GM19239 (cell line): ENCODE measurements around the gene NFATC1.
A peak's percentile ranks its signal among the peaks of the same experiment; 100 is the strongest.

ENCODE experiments used
- DNase-seq: peaks from one replicate; pipeline ENCODE4 v3.0.0; 2011; ENCODE audit warnings: low spot score; ENCODE audit not compliant: insufficient read length
- FAIRE-seq: peaks from 2 replicates; lab custom pipeline; 2011; peaks lifted over from hg19 to GRCh38; lab: Jason Lieb, UNC

NFATC1 gene

DNA sequence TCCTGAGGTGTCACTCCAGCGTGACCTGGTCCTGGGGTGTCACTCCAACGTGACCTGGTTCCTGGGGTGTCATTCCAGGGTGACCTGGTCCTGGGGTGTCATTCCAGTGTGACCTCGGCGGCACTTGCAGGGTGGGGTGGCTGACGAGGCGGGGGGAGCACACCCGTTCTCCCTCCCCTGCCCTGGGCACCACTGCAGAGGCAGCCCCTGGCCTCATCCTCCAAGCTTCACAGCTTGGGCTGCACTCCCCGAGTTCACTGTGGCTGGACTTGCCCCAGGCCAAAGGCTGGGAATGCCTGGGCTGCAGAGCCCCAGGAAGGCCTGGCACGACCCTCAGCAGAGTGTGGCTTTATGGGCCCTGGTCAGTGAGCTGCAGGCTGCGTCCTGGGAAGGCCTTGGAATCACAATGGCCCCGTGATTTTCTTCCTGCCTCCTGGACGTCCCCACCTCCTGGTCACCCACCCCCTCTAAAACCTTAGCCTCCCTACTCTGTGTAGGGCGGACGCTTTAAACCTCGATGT is 88.3 kb downstream of the NFATC1 start:
- DNase-seq: no peak
- FAIRE-seq: no peak

DNA sequence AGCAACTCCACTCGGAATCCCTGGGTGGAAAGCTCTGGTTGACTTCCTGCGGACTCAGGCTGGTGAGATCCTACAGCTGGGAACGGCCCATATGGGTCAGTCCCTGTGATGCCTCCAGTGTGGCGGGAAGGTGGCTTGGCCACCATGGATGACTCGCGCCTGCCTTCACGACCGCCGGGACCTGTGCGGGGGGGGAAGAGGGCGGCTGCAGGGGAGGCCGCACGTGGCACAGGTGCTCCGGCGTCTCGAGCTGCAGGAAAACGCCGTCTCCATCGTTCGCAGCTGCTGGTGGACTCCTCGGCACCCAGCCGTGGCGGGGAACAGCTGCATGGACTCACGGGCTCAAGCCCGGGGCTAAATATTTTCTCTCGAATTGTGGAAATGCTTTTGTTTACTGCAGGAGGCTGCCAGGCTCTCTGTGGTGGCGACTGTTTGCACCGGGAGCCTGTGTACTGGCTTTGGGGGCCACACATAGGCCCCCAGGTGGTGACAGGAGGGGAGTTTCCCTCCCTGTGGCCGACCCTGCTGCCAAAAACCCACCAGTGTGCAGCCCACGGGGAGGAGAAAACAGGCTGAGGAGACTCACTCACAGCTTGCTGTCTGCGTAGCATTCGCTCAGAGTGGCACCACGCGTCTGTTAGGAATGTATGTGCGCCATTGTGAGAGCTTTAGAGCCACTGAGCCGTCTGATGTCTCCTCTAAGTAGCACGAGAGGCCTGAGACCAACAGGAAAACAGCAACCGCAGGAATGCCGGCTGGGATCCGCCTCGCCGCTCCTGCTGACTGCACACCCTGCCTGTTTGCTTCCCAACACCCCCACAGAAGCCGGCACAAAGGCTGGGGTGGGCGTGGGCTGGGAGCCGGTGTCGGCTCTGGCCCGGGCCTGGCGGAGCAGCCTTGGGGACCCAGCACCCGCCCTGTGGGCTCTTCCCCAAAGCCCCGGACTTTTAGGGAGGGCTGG is 89.2 kb downstream of the NFATC1 start:
- DNase-seq (no peak), FAIRE-seq (no peak)

DNA sequence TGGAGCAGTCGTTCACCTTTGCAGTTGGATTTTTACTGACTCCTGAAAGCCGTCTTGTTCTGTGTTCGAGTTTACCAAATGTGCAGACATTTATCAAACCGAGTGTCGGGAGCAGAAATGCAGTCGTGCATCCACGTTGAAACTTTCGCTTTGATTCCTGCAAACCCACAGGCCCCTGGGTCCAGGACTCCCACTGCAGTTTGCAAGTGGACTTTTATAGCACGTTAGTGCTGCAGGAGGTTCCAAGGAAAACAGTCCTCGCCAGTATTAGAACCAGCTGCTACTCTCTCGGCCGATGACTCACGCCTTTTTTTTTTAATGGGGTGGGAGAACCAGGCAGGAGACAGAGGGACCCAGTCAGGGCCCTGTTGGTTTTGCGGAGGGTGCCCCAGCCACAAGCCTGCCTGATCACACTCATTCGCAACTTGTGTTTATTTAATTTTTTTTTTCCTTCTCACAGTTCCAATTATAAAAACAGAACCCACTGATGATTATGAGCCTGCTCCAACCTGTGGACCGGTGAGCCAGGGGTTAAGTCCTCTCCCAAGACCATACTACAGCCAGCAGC is 90.1 kb downstream of the NFATC1 start:
- FAIRE-seq: no peak
- no peak for DNase-seq

DNA sequence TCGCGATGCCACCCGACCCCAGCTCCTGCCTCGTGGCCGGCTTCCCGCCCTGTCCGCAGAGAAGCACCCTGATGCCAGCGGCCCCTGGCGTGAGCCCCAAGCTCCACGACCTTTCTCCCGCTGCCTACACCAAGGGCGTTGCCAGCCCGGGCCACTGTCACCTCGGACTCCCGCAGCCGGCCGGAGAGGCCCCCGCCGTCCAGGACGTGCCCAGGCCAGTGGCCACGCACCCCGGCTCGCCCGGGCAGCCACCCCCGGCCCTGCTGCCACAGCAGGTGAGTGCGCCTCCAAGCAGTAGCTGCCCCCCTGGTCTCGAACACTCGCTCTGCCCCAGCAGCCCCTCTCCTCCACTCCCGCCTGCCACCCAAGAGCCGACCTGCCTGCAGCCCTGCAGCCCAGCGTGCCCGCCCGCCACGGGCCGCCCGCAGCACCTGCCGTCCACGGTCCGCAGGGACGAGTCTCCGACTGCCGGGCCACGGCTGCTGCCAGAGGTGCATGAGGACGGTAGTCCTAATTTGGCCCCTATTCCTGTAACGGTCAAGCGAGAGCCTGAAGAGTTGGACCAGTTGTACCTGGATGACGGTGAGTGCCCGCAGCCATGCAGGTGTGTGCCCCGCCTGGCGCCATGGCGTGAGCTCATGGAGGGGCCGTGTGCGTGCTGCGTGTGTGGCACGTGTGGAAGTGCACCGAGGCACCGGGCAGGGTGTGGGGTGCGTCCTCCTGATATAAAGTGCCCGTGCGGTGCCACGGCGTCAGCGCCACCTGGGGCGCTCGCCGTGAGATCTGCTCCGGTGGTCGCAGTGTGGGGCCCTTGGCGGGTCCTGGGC is 90.8 kb downstream of the NFATC1 start:
- DNase-seq (no peak), FAIRE-seq (no peak)

DNA sequence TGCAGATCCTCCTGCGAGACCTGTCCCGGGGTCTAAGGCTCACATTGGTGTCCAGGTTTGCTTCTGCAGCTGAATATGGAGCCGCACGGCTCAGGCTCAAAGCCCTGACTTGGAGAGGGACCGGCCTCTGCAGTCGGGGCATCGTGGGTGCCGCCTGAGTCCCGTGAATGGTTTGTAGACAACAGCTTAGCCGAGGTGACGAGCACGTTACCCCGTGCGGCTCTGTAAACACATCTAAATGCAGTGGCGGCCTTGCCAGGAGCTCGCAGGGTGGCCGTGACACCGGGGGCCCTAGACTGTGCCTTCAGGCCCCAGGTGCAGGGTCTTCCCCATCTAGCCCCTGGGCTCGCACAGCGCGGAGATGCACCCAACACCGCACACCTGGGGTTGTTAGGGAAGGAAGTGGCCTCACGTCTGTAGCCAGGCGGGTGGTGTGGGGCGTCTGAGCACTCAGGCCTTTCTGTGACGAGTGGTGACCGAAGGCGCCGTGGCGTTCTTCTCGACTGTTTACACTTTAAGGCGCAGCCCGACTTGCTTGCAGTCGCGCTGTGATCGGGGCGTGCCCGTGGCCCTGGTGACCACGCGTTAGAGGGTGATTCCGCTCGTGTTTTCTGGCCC is 91.6 kb downstream of the NFATC1 start:
- DNase-seq: no peak
- no peak for FAIRE-seq

DNA sequence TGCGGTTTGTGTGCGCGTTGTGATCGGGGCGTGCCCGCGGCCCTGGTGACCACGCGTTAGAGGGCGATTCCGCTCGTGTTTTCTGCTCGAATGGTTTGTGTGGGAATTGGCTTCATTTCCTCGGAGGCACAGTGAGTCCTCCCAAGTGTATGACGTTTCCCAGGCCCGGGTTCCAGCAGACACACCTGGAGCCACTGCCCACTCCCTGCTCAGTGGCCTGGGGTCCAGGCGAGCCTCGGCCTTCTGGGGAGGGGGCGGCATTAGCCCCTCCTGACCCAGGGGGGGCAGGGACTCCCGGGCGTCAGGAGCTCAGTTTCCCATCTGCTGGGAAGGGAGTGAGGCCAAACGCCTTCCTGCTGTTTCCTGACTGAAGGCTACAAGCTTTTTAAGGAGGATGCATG is 92.1 kb downstream of the NFATC1 start:
- DNase-seq (no peak), FAIRE-seq (no peak)

DNA sequence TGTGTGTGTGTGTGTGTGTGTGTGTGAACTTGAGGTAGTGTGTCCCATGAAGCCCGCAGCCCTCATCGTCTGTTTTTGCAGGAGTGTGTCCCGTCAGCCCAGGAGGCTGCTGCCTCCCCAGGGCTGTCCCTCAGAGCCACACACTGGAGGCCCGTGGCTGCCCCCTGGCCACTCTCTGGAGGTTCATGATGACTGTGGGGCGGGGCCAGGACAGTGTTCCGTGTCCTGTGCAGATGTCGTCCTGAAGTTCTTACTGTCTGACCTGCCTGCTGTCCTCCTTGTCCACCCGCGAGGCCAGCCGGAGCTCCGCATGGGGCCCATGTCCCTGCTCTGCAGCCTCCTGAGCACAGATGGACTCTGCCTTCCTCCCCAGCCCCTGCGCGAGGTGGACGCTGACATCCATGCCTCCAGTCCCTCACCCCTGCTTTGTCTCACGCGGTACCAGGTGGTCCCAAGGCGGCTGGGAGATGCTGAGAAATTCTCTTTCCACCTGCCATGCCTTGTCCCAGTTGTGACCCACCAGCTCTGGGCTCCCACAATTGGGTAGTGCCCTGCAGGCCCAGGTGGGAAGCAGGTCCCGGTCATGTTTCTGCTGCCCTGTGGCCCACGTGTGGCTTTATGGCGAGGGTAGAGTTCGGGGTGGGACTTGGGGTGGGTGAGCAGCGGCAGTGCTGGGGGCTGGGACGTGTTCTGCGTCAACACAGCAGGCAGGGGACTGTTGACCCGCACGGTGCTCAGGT is 92.8 kb downstream of the NFATC1 start:
- FAIRE-seq: no peak
- no peak for DNase-seq

DNA sequence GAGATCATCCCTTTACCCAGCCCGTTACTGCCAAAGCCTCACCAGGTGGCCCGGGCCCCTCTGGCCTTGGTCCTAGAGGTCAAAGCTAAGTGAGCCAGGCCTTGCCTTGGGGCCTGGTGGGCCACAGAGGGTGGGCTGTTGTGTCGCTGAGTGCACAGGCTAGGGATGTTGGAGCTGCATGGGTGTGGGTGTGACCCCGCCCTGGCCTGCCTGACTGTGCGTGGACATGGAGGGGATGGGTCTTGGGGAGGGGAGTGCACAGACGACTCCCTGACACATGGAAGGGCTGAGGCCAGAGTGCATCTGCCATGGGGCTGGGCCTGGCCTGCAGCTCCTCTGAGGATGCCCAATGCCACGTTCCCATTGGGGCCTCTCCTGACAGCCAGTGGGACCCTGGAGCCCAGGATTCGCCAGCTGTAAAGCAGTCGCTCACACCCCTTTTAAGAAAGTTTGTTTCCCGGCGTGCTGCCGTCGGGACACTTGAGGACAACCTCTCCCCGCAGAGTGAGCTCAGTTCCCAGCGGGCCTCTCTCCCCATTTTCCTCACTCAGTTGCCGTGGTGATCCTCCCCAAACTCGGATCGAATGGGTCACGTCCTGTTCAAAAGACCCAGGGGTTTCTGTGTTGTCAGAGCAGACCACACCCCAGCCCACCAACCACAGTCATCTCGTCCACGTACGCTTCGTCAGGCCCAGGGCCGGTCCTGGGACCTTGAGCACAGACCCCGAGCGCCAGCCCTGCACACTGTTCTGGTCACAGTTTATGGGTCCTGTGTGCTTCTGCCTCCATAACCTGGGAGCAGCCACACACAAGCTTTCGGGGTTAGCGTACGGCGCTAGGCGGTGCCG is 93.5 kb downstream of the NFATC1 start:
- DNase-seq (no peak), FAIRE-seq (no peak)

DNA sequence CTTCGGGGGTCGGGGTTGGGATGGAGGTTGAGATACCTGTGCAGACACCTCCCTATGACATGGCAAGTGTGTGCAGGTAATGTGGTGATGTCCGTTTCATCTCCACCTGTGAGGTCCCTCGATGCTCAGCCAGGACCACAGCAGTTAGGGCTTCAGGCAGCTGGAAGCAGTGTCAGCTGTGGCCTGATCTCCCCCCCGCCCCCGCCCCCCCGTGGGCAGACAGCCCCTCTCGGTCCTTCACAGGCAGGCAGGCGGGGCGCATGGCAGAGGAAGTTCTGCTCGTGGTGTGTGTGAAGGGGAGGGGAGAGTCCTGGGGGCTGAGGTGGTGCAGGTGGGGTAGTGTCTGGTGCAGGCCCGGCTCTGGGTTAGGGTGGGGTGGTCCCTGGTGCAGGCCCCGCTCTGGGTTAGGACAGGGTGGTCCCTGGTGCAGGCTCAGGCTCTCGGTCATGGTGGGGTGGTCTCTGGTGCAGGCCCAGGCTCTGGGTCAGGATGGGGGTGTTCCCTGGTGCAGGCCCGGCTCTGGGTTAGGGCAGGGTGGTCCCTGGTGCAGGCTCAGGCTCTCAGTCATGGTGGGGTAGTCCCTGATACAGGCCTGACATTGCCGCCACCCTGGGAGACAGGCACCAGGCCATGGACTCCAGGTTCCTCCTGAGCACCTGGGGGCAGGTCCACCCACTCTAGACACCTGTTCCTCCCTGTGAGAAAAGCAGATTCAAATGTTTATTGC is 94.3 kb downstream of the NFATC1 start:
- DNase-seq (no peak), FAIRE-seq (no peak)

DNA sequence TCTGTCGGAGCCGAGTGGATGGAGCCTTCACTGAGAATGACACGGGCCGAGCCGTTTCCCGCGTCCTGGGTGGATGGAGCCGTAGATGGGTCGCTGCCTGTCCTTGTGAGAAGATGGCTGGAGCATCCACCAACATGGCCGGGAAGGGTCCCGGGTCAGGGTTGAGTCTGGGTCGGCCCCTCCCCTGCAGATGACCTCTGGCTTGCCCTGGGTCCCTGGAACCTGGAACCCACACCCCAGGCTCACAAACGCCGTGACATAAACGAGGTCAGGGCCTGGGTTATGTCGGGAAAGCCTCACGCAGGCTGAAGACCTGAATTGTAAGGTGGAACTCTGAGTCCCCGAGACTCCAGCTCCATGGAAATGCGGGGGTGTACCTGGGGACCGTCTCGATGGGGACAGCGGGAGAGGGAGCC is 94.9 kb downstream of the NFATC1 start:
- FAIRE-seq: no peak
- no peak for DNase-seq

DNA sequence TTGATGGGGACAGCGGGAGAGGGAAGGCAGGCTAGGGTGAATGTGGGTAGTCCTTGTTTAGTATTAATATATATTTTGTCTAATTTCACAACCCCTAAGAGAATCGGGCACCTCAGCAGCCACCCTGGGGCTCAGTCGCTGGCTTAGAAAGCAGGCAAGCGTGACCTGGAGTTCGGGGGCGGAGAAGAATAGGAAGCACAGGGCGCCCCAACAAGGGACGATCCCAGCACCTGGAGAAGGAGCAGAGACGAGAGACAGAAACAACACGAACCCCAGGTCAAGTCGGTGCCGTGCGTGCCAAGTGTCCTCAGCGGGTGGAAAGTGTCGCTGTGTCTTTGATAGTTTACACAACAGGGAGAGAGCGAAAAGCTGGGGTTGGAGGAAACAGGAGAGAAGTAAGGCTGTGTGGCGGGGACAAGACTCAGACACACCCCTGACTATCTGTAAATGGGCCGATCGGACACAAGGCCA is 95.4 kb downstream of the NFATC1 start:
- FAIRE-seq: no peak
- peak; percentile 7 for DNase-seq

DNA sequence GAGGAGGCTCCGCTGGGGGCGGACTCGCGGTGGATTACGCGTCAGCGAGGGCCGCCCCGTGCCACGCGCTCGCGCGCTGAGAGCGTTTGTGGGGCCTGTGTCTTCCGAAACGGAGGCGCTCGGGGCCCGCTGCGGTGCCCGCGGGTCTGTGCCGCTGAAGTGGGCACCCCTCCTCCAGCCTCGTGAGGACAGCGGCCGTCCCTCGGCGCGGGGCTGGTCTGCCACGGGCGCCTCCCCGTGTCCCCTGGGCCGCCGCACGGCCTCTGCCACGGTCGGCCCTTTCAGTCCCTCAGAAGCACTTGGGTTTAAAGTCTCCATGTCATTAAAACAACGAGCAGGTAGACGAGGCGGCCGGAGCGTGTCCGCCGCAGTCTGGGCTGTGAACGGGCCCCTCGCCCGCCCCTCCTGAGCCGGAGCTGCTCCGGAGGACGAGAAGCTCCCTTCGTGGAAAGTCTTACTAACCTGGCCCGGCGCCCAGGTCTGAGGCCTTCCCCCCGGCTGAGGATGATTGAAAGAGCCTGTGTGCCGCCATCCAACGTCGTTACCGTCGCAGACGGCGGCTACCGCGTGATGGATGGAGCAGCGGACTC is 97.6 kb downstream of the NFATC1 start:
- no peak for DNase-seq
- FAIRE-seq: no peak

DNA sequence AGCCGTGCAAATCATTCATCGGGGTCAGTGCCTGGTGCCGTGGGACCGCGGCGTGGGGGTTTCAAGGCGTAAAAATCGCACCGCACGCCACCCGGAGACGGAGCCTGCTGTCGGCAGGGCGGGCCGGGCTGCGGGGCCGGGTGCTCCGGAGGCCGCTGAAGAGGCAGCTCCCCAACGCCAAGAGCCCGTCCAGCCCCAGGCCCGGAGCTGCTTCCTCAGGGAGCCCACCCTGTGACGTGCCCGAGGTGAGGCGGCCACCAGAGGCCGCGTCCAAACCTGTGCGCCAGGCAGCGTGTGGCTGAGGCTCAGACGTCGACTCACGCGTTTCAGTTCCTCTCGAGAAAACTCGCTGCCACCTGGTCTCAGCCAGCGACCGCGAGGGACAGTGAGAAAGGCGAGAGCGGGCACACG is 98.1 kb downstream of the NFATC1 start:
- FAIRE-seq (no peak), DNase-seq (no peak)

DNA sequence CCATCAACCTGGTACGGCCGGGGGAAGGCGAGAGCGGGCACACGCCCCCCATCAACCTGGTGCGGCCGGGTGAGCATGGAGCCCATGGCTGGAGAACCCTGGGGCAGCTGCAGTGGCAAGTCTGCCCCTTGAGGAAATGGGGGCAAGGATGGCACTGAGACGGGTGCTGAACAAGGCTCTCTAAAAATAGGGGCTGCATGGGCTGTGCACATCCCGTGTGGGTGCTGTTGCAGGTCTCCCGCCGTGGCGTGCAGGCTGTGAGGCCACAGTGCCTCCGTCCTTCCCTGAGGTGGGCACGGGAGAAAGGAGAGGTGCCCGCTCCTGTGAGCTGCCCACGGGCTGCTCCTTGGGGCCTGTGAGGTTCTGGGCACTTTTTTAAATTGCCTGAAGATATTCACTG is 99.2 kb downstream of the NFATC1 start:
- no peak for FAIRE-seq
- no peak for DNase-seq

DNA sequence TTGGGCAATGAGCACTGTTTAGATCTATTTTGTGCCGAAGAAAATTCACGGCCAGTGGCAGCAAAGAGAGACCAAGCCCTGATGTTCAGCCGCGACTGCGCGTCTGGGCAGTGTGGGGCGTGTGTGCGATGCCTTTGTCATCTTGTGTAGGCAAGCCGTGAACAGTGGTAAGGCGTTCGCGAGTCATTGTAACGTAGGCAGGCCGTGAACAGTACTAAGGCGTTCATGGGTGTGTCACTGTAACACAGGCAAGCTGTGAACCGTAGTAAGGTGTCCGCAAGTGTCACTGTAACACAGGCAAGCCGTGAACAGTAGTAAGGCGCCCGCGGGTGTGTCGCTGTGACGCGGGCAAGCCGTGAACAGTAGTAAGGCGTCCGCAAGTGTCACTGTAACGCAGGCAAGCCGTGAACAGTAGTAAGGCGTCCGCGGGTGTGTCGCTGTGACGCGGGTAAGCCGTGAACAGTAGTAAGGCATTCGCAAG is 99.9 kb downstream of the NFATC1 start:
- DNase-seq: no peak
- no peak for FAIRE-seq

DNA sequence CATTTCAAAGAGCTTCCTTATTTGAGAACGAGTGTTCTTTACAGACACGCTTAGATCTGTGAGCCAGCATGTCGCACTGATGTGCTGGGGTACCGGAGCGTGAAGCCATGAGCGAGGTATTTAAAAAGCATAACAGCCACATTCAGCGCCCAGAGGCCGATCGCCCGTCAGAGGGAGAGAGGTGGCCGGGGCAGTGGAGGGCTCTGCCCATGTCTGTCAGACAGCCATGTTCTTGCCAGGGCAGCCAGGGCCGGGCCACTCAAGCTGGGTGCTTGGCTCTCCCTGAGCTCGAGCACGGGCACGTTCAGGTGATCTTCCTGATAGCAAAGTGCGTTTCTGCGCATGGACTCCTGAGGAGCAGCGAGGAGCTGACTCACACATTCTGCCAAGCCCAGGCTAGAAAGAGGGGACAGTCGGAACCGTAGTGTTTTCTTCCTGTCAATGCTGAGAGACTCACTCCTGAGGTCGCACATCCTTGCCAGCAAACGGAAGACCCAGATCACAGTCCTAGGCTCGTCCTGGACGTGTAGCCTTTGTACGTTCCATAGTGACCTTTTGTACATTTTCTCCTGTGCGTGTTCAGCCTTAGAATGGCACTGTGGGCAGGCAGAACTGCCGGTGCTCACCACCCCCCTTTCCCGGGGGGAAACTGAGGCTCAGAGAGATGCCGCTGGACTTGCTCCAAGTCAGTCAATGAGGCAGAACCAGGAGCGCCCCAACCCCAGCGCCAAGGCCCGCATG is 100.7 kb downstream of the NFATC1 start:
- DNase-seq (no peak), FAIRE-seq (no peak)
